Measurements from ENCODE around the gene KIF16B.

Gene KIF16B

GRCh38 chr20:16243470-16243869 is 329.8 kb downstream of the KIF16B start:
- no peak for TF ChIP-seq CTCF (IDR thresholded peaks at IDR 0.05; ENCODE audit: insufficient read depth, low read length, missing control alignments)
- ChIA-PET POLR2A (no interaction called here), CTCF (no interaction called here)
- H3K4me3 ChIP-seq (ENCODE audit: low read depth, low read length), result no peak overlapping the region
- no peak for DNase-seq (ENCODE audit: low read depth, low spot score)

GRCh38 chr20:16241911-16242310 is 331.3 kb downstream of the KIF16B start:
- POLR2A ChIA-PET, result no interaction called here
- no peak overlapping the region for H3K4me3 ChIP-seq (ENCODE audit: low read depth, low read length)
- CTCF ChIA-PET, result no interaction called here
- no peak for DNase-seq (ENCODE audit: low read depth, low spot score)
- TF ChIP-seq CTCF (IDR thresholded peaks at IDR 0.05; ENCODE audit: insufficient read depth, low read length, missing control alignments), result no peak

- CTCF ChIA-PET, result no interaction called here
- no peak for DNase-seq (ENCODE audit: low read depth, low spot score)
- POLR2A ChIA-PET, result no interaction called here
- TF ChIP-seq CTCF (IDR thresholded peaks at IDR 0.05; ENCODE audit: insufficient read depth, low read length, missing control alignments), result no peak
- H3K4me3 ChIP-seq (ENCODE audit: low read depth, low read length), result no peak overlapping the region
Observed at GRCh38 chr20:16240355-16240754, 332.9 kb downstream of the KIF16B start.

GRCh38 chr20:16236589-16237241 is 336.5 kb downstream of the KIF16B start:
- ChIA-PET CTCF (no interaction called here), POLR2A (no interaction called here)
- TF ChIP-seq CTCF (IDR thresholded peaks at IDR 0.05; ENCODE audit: insufficient read depth, low read length, missing control alignments), result no peak
- H3K4me3 ChIP-seq (ENCODE audit: low read depth, low read length), result no peak overlapping the region
- no peak for DNase-seq (ENCODE audit: low read depth, low spot score)

- no peak for TF ChIP-seq CTCF (IDR thresholded peaks at IDR 0.05; ENCODE audit: insufficient read depth, low read length, missing control alignments)
- ChIA-PET POLR2A (no interaction called here), CTCF (interaction anchor here (1.2 kb wide), 1 partner anchor 246 kb away, joined by 3 read pairs; no protein-coding TSS in a partner anchor)
- no peak for DNase-seq (ENCODE audit: low read depth, low spot score)
- no peak overlapping the region for H3K4me3 ChIP-seq (ENCODE audit: low read depth, low read length)
Observed at GRCh38 chr20:16230402-16230801, 342.8 kb downstream of the KIF16B start.

- DNase-seq (ENCODE audit: low read depth, low spot score), result no peak
- TF ChIP-seq CTCF (IDR thresholded peaks at IDR 0.05; ENCODE audit: insufficient read depth, low read length, missing control alignments), result no peak
- H3K4me3 ChIP-seq (ENCODE audit: low read depth, low read length), result no peak overlapping the region
- POLR2A ChIA-PET, result no interaction called here
- CTCF ChIA-PET, result interaction anchor here (1.2 kb wide), 1 partner anchor 246 kb away, joined by 3 read pairs; no protein-coding TSS in a partner anchor
Observed at GRCh38 chr20:16229813-16230212, 343.4 kb downstream of the KIF16B start.
